Adipocyte (in vitro differentiated cells): ENCODE measurements around the gene SARM1.
A peak's percentile ranks its signal among the peaks of the same experiment; 100 is the strongest.

Experiments used
- DNase-seq: peaks from one replicate; pipeline ENCODE4 v3.0.0-alpha.2; 2015; ENCODE audit warnings: low read depth
- H3K27me3 ChIP-seq: replicated peaks from 2 replicates; pipeline ENCODE4 v1.7.0; 2013; ENCODE audit warnings: mild to moderate bottlenecking, low read length, moderate library complexity; ENCODE audit not compliant: control insufficient read depth, insufficient read depth
- H3K36me3 ChIP-seq: 2 replicates; pipeline ENCODE4 v1.7.0; 2013; ENCODE audit warnings: low read length, mild to moderate bottlenecking, moderate library complexity; ENCODE audit not compliant: control insufficient read depth, insufficient read depth, severe bottlenecking
- H3K4me1 ChIP-seq: 2 replicates; pipeline ENCODE4 v1.7.0; 2013; ENCODE audit warnings: mild to moderate bottlenecking, low read length, moderate library complexity; ENCODE audit not compliant: control insufficient read depth, insufficient read depth
- H3K4me3 ChIP-seq: 2 replicates; pipeline ENCODE4 v1.7.0; 2013; ENCODE audit warnings: mild to moderate bottlenecking, low read length, moderate library complexity
- H3K9ac ChIP-seq: 2 replicates; pipeline ENCODE4 v1.7.0; 2013; ENCODE audit warnings: mild to moderate bottlenecking, low read length, moderate library complexity
- H3K9me3 ChIP-seq: 2 replicates; pipeline ENCODE4 v1.7.0; 2013; ENCODE audit warnings: mild to moderate bottlenecking, low read length, moderate library complexity; ENCODE audit not compliant: control insufficient read depth

Gene SARM1

DNA sequence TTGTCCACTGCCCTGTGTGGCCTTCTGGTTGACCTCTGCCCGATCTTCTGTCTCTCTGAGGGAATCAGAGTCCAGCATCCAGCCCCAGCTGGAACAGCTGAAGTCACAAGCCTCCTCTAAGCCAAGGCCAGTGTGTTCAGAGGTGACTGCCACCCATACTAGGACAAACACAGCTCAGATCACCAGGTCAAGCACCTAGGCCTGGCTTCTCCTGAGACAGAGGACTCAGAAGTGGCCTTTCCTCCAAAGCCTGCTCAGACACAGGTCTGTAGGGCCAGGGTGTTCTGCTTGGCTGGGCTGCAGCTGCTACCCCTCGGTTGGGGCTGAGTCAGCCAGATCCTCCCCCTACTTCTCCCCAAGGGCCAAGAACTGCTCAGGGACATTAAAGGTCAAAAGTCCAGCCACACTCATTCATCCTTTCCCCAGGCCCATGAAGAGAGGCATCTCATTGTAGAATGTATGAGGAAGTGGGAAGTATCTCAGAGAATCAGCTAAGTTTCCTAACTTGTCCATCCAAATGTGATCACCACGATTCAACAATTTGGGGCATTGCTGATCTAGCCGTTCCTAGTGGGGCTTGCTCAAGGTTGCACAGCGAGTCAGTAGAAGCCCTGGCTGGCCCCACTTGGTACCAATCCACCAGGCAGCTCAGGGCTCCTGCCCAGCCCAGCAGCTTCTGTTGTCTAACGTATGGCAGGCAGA lies 26.9 kb downstream of the SARM1 start:
- Histone ChIP-seq H3K9ac (no peak overlapping the region), H3K9me3 (no peaks in the 10 kb centered on the region), H3K36me3 (peaks cover 17% of the 10 kb centered on the region), H3K27me3 (no peaks in the 10 kb centered on the region), H3K4me1 (peaks cover 44% of the 10 kb centered on the region), H3K4me3 (no peak overlapping the region)
- peak; percentile 10 for DNase-seq

DNA sequence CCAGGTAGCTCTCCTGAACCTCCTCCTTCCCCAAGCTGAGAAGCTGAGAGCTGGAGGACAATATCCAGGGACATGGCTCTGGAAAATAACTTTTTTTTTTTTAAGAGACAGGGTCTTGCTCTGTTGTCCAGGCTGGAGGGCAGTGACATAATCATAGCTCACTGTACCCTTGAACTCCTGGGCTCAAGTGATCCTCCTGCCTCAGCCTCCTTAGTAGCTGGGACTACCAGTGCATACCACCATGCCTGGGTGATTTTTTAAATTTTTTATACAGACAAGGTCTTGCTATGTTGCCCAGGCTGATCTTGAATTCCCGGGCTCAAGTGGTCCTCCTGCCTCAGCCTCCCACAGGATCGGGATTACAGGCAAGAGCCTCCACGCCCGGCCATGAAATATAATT lies 28.3 kb downstream of the SARM1 start:
- Histone ChIP-seq H3K9me3 (no peaks in the 10 kb centered on the region), H3K9ac (no peak overlapping the region), H3K36me3 (peaks cover 17% of the 10 kb centered on the region), H3K4me3 (no peak overlapping the region), H3K4me1 (peaks cover 39% of the 10 kb centered on the region), H3K27me3 (no peaks in the 10 kb centered on the region)
- no peak for DNase-seq

DNA sequence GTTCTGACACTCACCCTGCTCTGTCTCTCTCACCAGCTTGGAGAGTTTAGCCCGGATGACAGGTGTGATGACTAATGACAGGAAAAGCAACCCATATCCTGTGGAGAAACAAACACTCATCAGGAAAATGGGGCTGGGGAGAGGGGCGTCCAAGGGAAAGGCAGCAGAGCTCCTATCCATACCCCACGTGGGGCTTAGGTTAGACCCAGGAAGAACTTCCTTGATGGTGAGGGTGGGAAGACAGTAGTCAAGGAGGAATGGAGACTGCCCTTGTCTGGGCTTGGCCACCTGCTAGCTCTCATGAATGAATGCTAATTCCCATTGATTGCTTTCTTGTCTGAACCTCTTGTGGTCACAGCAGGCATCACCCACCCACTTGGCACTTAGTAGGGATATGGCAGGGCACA lies 30.7 kb downstream of the SARM1 start:
- Histone ChIP-seq H3K36me3 (peaks cover 17% of the 10 kb centered on the region), H3K27me3 (no peaks in the 10 kb centered on the region), H3K4me1 (peaks cover 36% of the 10 kb centered on the region), H3K9me3 (no peaks in the 10 kb centered on the region), H3K9ac (no peak overlapping the region), H3K4me3 (no peak overlapping the region)
- DNase-seq: no peak

DNA sequence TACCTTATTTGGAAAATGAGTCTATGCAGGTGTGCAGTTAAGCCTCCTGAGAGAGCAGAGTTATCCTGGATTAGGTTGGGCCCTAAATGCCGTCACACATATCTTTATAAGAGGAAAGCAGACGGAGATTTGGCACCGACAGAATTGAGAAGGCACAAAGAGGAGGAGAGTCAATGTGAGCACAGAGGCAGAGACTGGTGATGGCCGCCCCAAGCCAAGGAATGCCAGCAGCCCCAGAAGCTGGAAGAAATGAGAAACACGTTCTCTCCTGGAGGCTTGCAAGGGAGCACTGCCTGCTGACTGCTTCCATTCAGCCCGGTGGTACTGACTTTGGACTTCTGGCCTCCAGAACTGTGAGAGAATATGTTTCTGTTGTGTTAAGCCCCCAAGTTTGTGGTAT lies 31.4 kb downstream of the SARM1 start:
- Histone ChIP-seq H3K9me3 (no peaks in the 10 kb centered on the region), H3K36me3 (peaks cover 17% of the 10 kb centered on the region), H3K4me3 (no peak overlapping the region), H3K9ac (no peak overlapping the region), H3K27me3 (no peaks in the 10 kb centered on the region), H3K4me1 (peaks cover 30% of the 10 kb centered on the region)
- no peak for DNase-seq

DNA sequence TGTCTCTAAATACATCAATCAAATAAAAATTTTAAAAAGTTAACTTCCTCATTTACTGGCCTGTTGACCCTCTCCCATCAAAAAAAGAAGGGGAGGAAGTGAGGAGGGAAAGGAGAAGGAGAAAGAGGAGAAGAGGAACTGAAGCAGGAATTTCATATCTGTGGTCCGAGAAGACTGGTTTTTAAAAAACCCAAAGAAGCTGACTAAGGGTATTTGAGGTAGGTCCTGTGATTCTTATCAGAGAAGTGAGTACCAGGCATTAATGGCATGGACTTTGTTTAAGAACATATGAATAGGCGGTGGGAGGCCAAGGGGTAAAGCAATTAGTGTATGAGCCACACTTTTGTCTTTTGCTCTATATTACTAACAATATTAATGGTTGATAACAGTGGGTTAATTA lies 32.5 kb downstream of the SARM1 start:
- H3K36me3 ChIP-seq: peaks cover 16% of the 10 kb centered on the region
- H3K4me1 ChIP-seq: peaks cover 18% of the 10 kb centered on the region
- no peaks in the 10 kb centered on the region for H3K9me3 ChIP-seq
- H3K27me3 ChIP-seq: no peaks in the 10 kb centered on the region
- no peak overlapping the region for H3K4me3 ChIP-seq
- DNase-seq: no peak
- no peak overlapping the region for H3K9ac ChIP-seq

DNA sequence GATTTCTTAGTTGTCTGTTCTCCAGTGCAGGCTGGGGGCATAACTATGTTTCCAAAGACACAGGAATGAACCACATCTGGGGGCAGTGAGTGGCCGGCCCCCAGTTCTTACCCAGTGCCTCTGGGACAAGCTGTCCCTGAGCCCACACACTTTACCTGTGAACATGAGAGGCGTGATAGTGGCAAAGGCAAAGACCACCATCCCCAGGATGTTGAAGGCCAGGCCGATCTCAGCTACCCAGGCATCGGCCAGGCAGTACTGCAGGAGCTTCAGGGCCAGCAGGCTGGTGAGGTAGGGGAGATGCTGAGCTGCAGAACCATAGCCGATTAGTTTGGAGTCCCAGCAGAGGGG lies 32.9 kb downstream of the SARM1 start:
- peaks cover 15% of the 10 kb centered on the region for H3K4me1 ChIP-seq
- H3K9ac ChIP-seq: peak overlapping the region; percentile 66
- H3K36me3 ChIP-seq: peaks cover 13% of the 10 kb centered on the region
- DNase-seq: no peak
- no peaks in the 10 kb centered on the region for H3K27me3 ChIP-seq
- H3K9me3 ChIP-seq: no peaks in the 10 kb centered on the region
- no peak overlapping the region for H3K4me3 ChIP-seq

DNA sequence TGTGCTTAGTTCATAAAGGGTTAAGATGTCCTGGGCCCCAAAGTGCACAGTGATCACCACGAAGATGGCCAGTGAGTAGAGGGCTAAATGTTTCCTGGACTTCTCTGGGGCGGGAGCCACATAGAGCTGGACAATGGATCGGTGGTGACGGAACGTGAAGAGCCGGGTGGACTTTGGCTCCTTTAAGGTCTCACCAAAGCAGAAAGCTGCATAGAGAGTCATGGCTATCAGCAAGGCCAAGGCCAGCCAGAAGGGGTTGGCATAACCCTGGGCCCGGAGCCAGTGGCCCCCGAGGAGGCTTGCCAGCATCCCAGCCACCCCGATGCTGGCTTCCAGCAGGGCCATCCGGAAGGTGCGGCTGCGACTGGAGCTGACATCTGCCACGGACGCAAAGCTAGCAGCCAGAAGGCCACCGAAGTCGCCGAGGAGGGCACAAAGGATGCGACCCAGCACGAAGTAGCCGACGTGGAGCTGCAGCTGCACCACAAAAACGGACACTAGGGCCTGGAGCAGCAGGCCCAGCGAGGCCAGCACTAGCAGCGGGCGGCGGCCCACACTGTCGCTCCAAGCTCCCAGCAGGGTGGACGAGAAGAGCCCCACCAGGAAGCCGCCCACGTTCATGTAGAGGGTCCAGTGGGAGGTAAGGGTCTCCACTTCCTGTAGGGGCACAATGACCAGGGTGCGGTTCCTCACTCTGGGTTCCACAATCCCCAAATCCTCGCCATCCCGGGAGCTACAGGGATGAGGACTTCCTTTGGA lies 33.5 kb downstream of the SARM1 start:
- Histone ChIP-seq H3K4me1 (peaks cover 15% of the 10 kb centered on the region), H3K27me3 (no peaks in the 10 kb centered on the region), H3K4me3 (peak overlapping the region; percentile 77), H3K36me3 (peaks cover 13% of the 10 kb centered on the region), H3K9ac (peak overlapping the region; percentile 66), H3K9me3 (no peaks in the 10 kb centered on the region)
- DNase-seq: peak; percentile 18

DNA sequence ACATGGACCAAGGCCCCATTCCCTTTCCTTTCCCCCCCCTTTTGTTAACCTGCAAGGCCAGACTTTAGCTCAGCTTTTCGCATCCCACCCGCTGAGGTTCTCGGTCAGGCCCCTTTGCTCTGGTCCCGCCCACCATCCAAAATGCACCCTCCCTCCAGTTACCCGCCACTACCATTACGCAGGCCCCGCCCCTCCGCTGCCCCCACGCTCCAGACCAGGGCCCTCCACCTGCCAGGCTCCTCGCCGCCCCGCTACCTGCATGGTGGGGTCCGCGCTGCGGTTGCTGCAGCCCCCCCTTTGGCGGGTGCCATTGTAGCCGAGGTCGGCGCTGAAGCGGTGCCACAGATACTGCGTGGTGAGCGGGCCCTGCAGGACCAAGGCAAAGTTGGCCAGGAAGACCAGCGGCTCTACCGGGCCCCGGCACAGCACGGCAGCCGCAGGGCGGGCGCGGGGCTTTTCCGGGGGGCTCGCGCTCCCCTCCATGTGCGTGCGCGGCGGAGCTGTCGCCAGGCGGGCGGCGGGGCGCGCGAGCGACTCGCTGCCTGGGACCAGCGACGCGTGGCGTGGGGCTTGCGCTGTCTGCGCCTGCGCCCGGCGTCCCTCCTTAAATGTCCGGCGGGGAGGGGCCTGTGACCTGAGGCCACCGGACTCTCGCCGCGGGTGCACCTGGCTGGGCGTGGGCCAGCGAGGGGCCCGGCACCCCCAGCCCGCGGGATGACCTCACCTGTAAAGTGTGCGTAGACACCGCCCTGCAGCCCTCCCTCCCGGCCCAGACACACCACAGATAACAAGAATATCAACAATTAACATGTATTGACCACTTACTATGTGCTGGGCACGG lies 34.4 kb downstream of the SARM1 start, which contains the start of gene SLC46A1:
SLC46A1 (minus strand) TSS at position 581 of the 841 bp plus-strand sequence; CDS start at position 483, 98 bp downstream.
- Histone ChIP-seq H3K36me3 (peaks cover 13% of the 10 kb centered on the region), H3K9me3 (no peaks in the 10 kb centered on the region), H3K4me1 (peaks cover 15% of the 10 kb centered on the region), H3K4me3 (peak within 1 kb of the TSS; percentile 77), H3K9ac (peak within 1 kb of the TSS; percentile 66), H3K27me3 (no peaks in the 10 kb centered on the region)
- peak; percentile 71 for DNase-seq

DNA sequence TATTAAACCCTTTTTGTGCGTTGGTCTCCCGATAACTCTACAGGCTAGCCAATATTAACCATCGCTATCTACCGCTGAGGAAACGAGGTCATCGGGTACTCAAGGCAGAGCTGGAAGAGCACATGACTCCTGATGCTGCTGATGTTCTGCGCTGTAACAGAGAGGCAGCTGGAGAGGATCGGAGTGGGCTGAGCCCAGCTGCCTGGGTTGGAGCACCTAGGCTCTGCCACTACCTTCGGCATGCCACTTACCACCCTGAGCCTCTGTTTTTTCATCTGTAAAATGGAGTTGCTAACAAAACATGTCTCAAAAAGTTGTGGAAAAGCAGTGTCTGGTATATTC lies 35.0 kb downstream of the SARM1 start:
- Histone ChIP-seq H3K9me3 (no peaks in the 10 kb centered on the region), H3K4me1 (peaks cover 15% of the 10 kb centered on the region), H3K9ac (peak overlapping the region; percentile 66), H3K36me3 (peaks cover 12% of the 10 kb centered on the region), H3K27me3 (no peaks in the 10 kb centered on the region), H3K4me3 (peak overlapping the region; percentile 77)
- DNase-seq: peak; percentile 17

DNA sequence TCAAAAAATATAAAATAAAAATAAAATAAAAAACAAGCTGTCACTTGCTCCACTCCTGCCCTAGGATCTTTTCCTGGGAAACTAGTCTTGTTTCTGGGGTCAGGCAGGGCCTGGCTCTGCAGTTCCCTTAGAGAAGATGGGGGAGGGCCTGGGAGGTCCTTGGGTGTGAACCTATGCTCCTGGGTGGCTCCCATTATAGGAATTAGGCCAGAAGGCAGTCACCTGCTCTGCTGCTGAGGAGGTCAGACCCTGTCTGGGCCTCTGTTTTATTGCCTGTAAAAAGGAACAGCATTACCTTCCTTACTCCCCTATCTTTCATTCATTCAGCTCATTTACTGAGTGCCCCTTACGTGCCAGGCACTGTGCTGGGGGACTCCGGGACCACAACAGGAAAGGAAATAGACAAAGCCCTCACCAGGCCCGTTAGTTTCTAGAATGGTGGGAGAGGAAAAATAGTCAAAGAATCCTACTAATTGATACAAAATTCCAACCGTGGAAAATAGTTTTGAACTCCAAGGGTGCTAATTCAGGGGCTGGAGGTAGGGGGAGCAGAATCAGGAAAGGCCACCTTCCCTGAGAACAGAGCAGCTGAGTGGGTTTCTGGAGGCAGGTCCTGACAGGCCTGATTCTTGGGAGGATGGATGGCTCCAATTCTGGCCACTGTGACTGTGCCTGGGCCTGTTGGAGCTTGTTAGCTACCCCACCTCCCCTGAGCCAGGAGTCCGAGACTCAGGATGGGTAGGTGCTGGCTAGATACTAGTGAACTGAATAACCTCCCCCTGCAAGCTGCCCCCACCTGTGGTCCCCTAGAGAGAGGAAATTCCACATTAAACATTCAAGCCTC lies 35.9 kb downstream of the SARM1 start:
- peaks cover 15% of the 10 kb centered on the region for H3K4me1 ChIP-seq
- peaks cover 3% of the 10 kb centered on the region for H3K36me3 ChIP-seq
- DNase-seq: no peak
- H3K9ac ChIP-seq: no peak overlapping the region
- H3K27me3 ChIP-seq: no peaks in the 10 kb centered on the region
- H3K9me3 ChIP-seq: peaks cover 2% of the 10 kb centered on the region
- no peak overlapping the region for H3K4me3 ChIP-seq
